GM21723 (cell line): ENCODE results near the gene UGT1A7.
A peak's percentile ranks its signal among the peaks of the same experiment; 100 is the strongest.
"Not testable (repeated sequence)": the region's sequence is repeated elsewhere in the genome, so short reads cannot be mapped to it uniquely, and the experiment has no call there.

ENCODE experiments used
- ATAC-seq: cut with Tn5 transposase; IDR thresholded peaks from one replicate; pipeline ENCODE4 v1.9.1; 2021; ENCODE audit warnings: mild to moderate bottlenecking, moderate library complexity; ENCODE audit not compliant: unreplicated experiment

UGT1A7 gene

GRCh38 chr2:233711312-233712008 is 29.8 kb downstream of the UGT1A7 start:
- peak; percentile 60 for ATAC-seq

DNA sequence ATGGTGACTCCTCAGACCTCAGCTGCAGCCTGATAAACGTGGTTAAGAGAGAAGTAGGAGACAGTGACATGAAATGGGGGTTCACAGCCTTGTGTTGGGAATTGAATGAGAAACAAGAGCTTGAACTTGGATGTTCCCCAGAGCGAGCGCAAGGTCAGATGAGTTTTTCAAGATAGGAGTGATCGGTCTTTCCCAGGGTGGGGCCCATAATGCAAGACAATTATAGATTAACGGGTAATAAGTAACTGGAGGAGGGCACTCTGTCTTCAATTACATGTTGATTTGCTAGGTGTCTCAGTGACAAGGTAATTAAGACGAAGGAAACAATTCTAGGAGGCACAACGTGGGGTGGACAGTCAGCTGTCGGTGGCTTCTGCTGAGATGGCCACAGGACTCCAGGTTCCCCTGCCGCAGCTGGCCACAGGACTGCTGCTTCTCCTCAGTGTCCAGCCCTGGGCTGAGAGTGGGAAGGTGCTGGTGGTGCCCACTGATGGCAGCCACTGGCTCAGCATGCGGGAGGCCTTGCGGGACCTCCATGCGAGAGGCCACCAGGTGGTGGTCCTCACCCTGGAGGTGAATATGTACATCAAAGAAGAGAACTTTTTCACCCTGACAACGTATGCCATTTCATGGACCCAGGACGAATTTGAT is 31.0 kb downstream of the UGT1A7 start, which contains the start of gene UGT1A5:
Gene UGT1A5 (plus strand): TSS at position 297 of the 651 bp plus-strand sequence. CDS start 85 bp downstream, at position 382.
- no peak for ATAC-seq

GRCh38 chr2:233713262-233713615 is 31.5 kb downstream of the UGT1A7 start:
- ATAC-seq = no peak

GRCh38 chr2:233714121-233714520 is 32.4 kb downstream of the UGT1A7 start:
- ATAC-seq = no peak

DNA sequence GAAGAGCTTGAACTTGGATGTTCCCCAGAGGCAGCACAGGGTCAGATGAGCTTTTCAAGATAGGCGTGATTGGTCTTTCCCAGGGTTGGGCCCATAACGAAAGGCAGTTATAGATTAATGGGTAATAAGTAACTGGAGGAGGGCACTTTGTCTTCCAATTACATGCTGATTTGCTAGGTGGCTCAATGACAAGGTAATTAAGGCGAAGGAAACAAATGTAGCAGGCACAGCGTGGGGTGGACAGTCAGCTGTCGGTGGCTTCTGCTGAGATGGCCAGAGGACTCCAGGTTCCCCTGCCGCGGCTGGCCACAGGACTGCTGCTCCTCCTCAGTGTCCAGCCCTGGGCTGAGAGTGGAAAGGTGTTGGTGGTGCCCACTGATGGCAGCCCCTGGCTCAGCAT is 36.9 kb downstream of the UGT1A7 start, which contains the start of gene UGT1A4:
Gene UGT1A4 (plus strand): TSS at position 185 of the 400 bp plus-strand sequence. CDS start 85 bp downstream, at position 270.
- no peak for ATAC-seq

- ATAC-seq = no peak
Observed at GRCh38 chr2:233728723-233729301, 47.1 kb downstream of the UGT1A7 start, which contains the start of gene UGT1A3. Gene UGT1A3, plus strand, starts transcription at chr2:233729042. Its CDS starts 85 bp downstream, at chr2:233729127.

DNA sequence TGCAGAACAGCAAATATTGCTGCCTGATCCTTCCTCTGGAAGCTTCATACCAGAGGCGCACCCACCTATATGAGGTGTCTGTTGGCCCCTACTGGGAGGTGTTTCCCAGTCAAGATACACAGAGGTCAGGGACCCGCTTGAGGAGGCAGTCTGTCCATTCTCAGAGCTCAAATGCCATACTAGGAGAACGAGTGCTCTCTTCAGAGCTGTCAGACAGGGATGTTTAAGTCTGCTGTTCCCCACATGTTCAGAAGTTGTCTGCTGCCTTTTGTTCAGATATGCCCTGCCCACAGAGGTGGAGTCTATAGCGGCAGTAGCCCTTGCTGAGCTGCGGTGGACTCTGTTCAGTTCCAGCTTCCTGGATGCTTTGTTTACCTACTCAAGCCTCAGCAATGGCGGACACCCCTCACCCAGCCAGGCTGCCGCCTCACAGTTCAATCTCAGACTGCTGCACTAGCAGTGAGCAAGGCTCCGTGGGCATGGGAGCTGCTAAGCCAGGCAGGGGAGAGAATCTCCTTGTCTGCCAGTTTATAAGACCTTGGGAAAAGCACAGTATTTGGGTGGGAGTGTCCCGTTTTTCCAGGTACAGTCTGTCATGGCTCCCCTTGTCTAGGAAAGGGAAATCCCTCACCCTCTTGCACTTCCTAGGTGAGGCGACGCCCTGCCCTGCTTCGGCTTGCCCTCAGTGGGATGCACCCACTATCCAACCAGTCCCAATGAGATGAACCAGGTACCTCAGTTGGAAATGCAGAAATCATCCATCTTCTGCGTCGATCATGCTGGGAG is 55.4 kb downstream of the UGT1A7 start:
- not testable (repeated sequence) for ATAC-seq

- ATAC-seq = no peak
Observed at GRCh38 chr2:233740870-233741269, 59.2 kb downstream of the UGT1A7 start.

GRCh38 chr2:233743464-233744259 is 62.0 kb downstream of the UGT1A7 start:
- ATAC-seq = no peak

GRCh38 chr2:233745073-233745755 is 63.5 kb downstream of the UGT1A7 start:
- no peak for ATAC-seq

GRCh38 chr2:233745838-233746237 is 64.1 kb downstream of the UGT1A7 start:
- not testable (repeated sequence) for ATAC-seq

DNA sequence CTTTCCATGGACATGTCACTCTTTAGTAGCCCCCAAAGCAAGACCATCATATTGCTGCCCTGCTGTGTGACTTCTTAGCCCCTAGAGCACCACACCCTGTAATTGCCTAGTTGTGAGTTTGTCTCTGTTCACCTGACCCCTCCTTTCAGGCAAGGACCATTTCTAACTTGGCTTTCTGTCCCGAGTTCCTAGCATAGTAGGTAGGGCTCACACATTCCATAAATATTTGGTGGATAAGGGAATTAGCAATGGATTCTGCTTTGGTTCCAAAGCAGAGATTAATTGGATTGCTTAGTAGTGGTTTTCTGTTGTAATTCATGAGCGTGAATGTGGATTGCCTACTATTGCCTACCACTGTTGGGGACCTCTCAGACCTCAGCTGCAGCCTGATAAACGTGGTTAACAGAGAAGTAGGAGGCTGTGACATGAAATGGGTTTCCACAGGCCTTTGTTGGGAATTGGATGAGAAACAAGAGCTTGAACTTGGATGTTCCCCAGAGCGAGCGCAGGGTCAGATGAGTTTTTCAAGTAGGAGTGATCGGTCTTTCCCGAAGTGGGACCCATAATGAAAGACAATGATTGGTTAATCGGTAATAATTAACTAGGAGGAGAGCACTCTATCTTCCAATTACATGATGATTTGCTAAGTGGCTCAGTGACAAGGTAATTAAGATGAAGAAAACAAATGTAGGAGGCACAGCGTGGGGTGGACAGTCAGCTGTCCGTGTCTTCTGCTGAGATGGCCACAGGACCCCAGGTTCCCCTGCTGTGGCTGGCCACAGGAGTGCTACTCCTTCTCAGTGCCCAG is 65.0 kb downstream of the UGT1A7 start:
- no peak for ATAC-seq

GRCh38 chr2:233747283-233747544 is 65.5 kb downstream of the UGT1A7 start:
- no peak for ATAC-seq

GRCh38 chr2:233750689-233751088 is 69.0 kb downstream of the UGT1A7 start:
- not testable (repeated sequence) for ATAC-seq

DNA sequence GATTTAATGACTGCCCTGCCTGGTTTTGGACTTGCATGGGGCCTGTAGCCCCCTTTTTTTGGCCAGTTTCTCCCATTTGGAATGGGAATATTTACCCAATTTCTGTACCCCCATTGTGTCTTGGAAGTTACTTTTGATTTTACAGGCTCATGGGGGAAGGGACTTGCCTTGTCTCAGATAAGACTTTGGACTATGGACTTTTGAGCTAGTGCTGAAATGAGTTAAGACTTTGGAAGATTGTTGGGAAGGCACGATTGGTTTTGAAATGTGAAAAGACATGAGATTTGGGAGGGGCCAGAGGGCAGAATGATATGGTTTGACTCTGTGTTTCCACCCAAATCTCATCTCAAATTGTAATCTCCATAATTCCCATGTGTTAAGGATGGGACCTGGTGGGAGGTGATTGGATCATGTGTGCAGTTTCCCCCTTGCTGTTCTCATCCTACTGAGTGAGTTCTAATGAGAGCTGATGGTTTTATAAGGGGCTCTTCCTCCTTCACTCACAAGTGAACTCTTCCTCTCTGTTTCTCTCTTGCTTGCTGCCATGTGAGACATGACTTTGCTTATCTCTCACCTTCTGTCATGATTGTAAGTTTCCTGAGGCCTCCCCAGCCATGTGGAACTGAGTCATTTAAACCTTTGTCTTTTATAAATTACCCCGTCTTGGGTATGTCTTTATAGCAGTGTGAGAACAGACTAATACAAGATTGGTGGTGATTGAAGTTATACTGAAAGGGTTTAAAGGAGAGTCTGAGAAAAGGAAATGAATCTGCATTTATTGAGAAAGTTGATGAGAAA is 69.7 kb downstream of the UGT1A7 start:
- ATAC-seq = not testable (repeated sequence)

- ATAC-seq = no peak
Observed at GRCh38 chr2:233754872-233755611, 73.3 kb downstream of the UGT1A7 start.

DNA sequence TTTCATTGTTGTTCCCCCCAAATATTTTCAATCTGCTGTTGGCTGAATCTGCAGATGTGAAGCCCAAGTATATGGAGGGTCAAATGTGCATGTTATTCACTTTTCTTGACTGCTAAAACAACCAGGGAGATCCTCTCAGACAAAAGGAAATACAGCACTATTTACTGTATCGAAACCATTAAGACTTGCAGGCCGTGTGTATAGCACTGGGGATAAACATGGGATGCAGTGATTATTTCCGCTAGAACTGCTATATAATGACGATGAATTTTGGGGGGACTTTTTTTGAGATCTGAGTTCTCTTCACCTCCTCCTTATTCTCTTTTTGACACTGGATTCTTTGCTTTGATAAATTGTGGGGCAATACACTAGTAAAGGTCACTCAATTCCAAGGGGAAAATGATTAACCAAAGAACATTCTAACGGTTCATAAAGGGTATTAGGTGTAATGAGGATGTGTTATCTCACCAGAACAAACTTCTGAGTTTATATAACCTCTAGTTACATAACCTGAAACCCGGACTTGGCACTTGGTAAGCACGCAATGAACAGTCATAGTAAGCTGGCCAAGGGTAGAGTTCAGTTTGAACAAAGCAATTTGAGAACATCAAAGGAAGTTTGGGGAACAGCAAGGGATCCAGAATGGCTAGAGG is 74.9 kb downstream of the UGT1A7 start:
- ATAC-seq = no peak
